GM12865 (cell line): ENCODE data around the gene TMC4.

ENCODE experiments used
- DNase-seq: peaks from one replicate; pipeline ENCODE4 v3.0.0; 2010; ENCODE audit warnings: low read depth
- H3K4me3 ChIP-seq: 2 replicates; pipeline ENCODE4 v1.5.1; 2011; ENCODE audit warnings: mild to moderate bottlenecking, low read depth, low read length, control low read depth
- TF ChIP-seq, protein P1 (sequence below): IDR thresholded peaks from 2 replicates; pipeline ENCODE4 v1.5.1; 2011; ENCODE audit warnings: low read length, control low read depth, low read depth, inconsistent platforms; ENCODE audit not compliant: insufficient read depth; ENCODE audit errors: missing control alignments

Gene TMC4

DNA sequence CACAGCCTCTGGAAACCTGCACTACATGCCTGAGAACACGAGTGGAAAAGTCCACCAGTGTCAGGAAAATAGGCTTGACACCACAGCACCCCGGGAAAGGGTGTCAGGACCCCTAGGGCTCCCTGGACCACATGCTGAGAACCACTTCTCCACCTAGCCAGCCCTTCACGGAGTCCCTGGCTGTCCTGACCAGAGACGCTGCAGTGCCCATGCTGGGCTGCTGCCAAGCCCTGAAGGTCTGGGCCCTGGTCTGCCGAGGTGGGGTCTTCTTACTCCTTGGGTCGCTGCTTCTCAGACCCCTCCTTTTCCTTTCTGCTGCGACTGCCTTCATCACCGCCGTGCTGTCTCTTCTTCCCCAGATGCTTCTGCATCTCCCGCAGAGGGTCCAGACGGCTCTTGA is 16.5 kb downstream of the TMC4 start:
- TF ChIP-seq, protein P1, sequence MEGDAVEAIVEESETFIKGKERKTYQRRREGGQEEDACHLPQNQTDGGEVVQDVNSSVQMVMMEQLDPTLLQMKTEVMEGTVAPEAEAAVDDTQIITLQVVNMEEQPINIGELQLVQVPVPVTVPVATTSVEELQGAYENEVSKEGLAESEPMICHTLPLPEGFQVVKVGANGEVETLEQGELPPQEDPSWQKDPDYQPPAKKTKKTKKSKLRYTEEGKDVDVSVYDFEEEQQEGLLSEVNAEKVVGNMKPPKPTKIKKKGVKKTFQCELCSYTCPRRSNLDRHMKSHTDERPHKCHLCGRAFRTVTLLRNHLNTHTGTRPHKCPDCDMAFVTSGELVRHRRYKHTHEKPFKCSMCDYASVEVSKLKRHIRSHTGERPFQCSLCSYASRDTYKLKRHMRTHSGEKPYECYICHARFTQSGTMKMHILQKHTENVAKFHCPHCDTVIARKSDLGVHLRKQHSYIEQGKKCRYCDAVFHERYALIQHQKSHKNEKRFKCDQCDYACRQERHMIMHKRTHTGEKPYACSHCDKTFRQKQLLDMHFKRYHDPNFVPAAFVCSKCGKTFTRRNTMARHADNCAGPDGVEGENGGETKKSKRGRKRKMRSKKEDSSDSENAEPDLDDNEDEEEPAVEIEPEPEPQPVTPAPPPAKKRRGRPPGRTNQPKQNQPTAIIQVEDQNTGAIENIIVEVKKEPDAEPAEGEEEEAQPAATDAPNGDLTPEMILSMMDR: no peak
- H3K4me3 ChIP-seq: no peak overlapping the region
- no peak for DNase-seq

DNA sequence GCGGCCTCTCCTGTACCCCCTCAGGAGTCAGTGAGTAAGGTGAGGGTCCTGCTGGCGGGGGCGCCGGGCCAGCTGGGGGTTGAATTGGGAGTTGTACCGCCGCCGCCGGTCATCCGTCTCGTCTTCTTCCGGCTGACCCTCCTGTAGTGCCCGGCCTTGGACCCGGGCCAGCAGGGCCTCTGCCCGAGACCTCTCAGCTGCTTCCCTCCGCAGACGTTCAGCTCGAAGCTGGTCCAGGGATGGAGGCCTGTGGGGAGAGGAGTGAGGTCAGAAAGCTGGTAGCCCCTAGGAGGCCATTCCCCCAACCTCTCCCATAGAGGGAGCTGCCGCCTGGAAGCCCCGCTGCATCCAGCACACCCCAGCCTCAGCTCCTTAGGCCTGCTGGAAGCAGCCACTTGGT is 17.3 kb downstream of the TMC4 start:
- no peak for DNase-seq
- TF ChIP-seq, protein P1: no peak
- no peak overlapping the region for H3K4me3 ChIP-seq

DNA sequence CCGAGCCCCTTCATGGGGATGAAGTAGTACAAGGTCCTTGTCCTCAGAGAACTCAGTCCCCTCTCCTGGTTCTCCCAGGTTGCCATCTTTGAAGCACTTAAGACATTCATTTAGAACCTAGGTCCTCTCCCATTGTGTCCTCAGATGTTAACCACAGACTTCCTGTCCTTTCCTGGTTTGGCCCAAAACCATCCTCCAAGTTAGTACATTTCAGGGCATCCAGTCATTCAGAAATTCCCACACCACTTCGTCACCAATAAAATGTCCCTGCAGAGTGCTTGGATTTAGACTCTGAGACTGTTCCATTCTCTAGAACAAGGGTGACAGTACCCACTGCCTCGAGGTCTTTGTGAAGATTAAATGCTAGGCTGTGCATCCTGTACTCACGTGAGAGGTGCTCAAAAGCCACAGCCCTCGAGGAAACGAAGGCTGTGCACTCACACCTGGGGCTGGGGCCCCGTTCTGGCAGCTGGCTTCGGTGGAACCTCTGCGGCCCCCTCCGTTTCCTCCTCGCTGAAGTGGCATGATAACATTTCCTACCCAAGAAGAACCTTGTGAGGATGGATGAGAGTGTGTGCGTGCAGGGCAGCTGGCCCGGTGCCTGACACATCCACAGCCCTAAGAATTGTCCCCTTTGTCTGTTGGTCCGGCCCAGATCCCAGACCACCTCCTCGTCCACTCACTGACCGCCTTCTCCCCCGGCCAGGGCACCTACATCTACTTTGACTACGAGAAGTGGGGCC is 18.2 kb downstream of the TMC4 start:
- DNase-seq: no peak
- no peak overlapping the region for H3K4me3 ChIP-seq
- TF ChIP-seq, protein P1: no peak

DNA sequence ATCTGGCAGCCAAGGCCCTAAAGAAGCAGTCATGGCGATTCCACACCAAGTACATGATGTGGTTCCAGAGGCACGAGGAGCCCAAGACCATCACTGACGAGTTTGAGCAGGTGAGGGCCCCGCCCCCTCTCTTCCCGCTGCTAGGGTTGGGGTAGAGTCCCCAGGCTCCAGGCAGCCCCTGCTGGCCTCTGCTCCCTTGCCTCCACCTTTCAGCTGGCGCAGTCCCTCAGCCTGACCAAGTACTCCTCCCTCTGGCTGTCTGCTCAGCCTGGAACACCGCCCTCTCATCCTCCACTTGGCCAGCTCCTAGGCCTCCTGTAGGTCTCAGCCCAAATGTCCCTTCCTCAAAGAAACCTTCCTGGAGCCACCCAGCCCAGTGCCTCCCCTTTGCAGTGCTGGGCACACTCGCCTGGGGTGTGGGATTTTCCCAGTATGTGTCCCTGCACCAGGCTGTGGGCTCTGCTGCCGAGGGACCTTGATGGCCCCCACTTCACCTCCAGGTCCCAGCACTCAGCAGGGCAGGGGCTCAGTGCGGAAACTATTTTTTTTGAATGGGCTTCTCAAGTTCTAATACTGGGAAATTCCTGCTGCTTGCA is 19.1 kb downstream of the TMC4 start:
- H3K4me3 ChIP-seq: no peak overlapping the region
- TF ChIP-seq, protein P1: no peak
- DNase-seq: no peak

DNA sequence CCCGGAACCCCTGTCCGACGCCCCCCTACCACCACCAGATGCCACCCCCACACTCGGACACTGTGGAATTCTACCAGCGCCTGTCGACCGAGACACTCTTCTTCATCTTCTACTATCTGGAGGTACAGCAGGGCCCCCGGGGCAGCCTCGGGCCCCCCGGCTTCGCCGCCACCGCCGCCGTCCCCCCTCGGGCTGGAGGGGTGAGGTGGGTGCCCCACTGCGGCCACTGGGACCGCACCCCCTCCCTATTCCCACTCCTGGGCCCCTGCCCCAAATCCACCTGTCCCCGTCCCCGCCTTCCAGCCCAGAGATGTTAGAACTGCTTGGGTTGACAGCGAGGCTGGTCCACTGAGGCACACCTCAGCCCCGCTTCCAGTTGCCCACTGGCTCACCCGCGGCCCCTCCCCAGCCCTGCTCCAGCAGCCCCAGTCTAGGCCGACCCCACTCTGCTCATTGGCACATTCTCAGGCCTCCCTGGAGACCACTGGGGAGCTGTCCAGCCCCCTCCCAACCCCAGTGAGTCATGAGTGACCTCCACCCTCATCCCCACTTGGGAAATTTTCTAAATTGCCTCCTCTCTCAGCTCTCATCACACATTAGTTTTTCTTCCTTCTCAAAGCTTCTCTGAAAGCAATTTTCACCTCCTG is 20.0 kb downstream of the TMC4 start:
- H3K4me3 ChIP-seq: no peak overlapping the region
- DNase-seq: no peak
- TF ChIP-seq, protein P1: no peak

DNA sequence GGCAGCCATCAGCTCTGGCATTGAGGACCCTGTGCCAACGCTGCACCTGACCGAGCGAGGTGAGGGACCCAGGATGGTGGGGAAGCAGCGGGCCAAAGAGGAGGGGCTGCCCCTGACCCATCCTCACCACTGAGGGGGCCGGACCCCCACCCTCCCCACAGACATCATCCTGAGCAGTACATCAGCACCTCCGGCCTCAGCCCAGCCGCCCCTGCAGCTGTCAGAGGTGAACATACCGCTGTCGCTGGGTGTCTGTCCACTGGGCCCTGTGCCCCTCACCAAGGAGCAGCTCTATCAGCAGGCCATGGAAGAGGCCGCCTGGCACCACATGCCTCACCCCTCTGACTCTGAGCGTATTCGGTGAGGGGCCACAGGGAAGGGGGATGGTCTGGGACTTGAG is 20.7 kb downstream of the TMC4 start:
- no peak for DNase-seq
- TF ChIP-seq, protein P1: no peak
- H3K4me3 ChIP-seq: no peak overlapping the region
